Neural crest cell (in vitro differentiated cells): Measurements from ENCODE around the gene PRKAR1B. TPM values are rescaled to one million over a fixed set of nuclear protein-coding genes. Genes with fewer than 3 reads are reported as not detected.
"Not testable (repeated sequence)": the region's sequence is repeated elsewhere in the genome, so short reads cannot be mapped to it uniquely, and the experiment has no call there.

Experiments used
- DNase-seq: peaks from one replicate; pipeline ENCODE4 v3.0.0; 2021; ENCODE audit warnings: low read depth, mixed read lengths, low spot score
- H3K27ac Mint-ChIP-seq: one replicate; pipeline ENCODE4 v1.8.0; 2021; ENCODE audit warnings: mild to moderate bottlenecking, mixed read lengths; ENCODE audit not compliant: unreplicated experiment
- H3K27me3 Mint-ChIP-seq: 2 replicates; pipeline ENCODE4 v1.8.0; 2021; ENCODE audit warnings: low read depth, mild to moderate bottlenecking, mixed read lengths
- H3K36me3 Mint-ChIP-seq: 2 replicates; pipeline ENCODE4 v1.8.0; 2021; ENCODE audit warnings: low read depth, mild to moderate bottlenecking, mixed read lengths
- H3K4me1 Mint-ChIP-seq: 2 replicates; pipeline ENCODE4 v1.8.0; 2021; ENCODE audit warnings: mixed read lengths
- H3K4me3 Mint-ChIP-seq: one replicate; pipeline ENCODE4 v1.8.0; 2021; ENCODE audit warnings: mild to moderate bottlenecking, mixed read lengths
- H3K9me3 Mint-ChIP-seq: 2 replicates; pipeline ENCODE4 v1.8.0; 2021; ENCODE audit warnings: mixed read lengths
- CTCF ChIP-seq: fragments of 200-600 bp; sonication (generic); conservative IDR thresholded peaks from 2 replicates; pipeline ENCODE4 v1.5.0; 2021; ENCODE audit warnings: antibody characterized with exemption, mild to moderate bottlenecking
- total RNA-seq: library from RNA; stranded (reverse); gene quantifications from 2 replicates; pipeline ENCODE4 v1.2.1, GENCODE V29; 2021

The PRKAR1B gene
- total RNA-seq, 1 donor from 2014 or later, result 9.5 TPM

DNA sequence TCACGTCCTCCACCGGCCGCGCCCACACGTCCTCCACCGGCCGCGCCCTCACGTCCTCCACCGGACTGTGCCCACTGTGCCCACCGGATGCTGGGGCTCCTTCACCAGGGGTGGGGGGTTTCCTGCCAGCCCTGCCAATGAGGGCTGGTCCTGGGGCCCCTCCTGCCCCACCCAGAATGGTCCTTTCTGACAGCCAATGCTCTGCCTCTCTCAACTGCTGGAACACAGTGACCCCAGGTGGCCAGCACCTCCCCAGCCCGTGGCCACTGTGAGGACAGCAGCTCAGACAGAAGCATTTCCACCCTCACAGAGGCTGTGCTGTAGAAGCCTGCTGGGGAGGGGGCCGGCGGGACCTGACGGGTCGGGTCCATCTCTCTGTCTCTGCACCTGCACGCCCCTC, 90.7 kb downstream of the PRKAR1B start:
- no peaks in the 10 kb centered on the region for H3K9me3 Mint-ChIP-seq
- no peak overlapping the region for H3K4me3 Mint-ChIP-seq
- H3K36me3 Mint-ChIP-seq, result no peaks in the 10 kb centered on the region
- H3K4me1 Mint-ChIP-seq, result peaks cover 3% of the 10 kb centered on the region
- DNase-seq, result no peak
- H3K27ac Mint-ChIP-seq, result no peak overlapping the region
- H3K27me3 Mint-ChIP-seq, result no peaks in the 10 kb centered on the region
- TF ChIP-seq CTCF, result peak; percentile 24

DNA sequence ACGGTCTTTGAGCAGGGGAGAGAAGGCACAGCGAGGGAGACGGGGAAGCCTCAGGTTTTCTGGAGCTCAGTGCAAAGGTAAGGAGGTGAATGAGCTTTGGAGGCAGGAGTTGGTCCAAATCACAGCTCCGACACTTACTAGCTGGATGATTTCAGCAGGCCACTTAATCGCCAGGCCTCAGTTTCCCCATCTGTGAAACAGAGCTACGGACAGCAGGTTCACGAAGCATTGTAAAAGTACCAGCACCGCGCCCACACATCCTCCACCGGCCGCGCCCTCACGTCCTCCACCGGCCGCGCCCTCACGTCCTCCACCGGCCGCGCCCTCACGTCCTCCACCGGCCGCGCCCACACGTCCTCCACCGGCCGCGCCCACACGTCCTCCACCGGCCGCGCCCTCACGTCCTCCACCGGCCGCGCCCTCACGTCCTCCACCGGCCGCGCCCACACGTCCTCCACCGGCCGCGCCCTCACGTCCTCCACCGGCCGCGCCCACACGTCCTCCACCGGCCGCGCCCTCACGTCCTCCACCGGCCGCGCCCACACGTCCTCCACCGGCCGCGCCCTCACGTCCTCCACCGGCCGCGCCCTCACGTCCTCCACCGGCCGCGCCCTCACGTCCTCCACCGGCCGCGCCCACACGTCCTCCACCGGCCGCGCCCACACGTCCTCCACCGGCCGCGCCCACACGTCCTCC, 91.2 kb downstream of the PRKAR1B start:
- not testable (repeated sequence) for DNase-seq, H3K36me3 Mint-ChIP-seq, H3K4me1 Mint-ChIP-seq, H3K4me3 Mint-ChIP-seq, H3K27ac Mint-ChIP-seq, H3K9me3 Mint-ChIP-seq, H3K27me3 Mint-ChIP-seq

GRCh38 chr7:635227-635626, 91.9 kb downstream of the PRKAR1B start:
- Mint-ChIP-seq H3K27me3 (no peaks in the 10 kb centered on the region), H3K4me3 (no peak overlapping the region), H3K36me3 (no peaks in the 10 kb centered on the region), H3K27ac (no peak overlapping the region), H3K9me3 (no peaks in the 10 kb centered on the region), H3K4me1 (no peaks in the 10 kb centered on the region)
- TF ChIP-seq CTCF, result no peak
- no peak for DNase-seq

- Mint-ChIP-seq H3K27me3 (no peaks in the 10 kb centered on the region), H3K4me3 (no peak overlapping the region), H3K27ac (no peak overlapping the region), H3K36me3 (no peaks in the 10 kb centered on the region), H3K4me1 (no peaks in the 10 kb centered on the region), H3K9me3 (no peaks in the 10 kb centered on the region)
- TF ChIP-seq CTCF, result no peak
- DNase-seq, result no peak
Observed at GRCh38 chr7:633381-634018, 93.6 kb downstream of the PRKAR1B start.

DNA sequence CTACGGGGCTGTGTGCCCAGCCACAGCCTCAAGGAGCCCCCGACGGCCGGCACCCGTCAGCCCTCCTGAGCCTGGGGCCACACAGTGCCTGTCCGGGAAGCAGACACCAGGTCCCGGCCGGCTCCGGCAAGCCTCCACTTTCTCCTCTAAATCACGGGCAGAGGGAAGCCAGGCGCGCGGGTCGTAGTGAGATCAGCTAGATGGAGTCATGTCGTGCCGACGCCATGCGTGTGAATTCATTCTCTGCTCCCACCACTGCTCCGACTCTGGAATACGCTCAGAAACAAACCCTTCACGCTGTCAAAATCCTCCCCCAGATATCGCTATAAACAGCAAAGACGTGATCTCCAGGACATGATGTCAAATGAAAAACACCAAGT, 94.3 kb downstream of the PRKAR1B start:
- no peaks in the 10 kb centered on the region for H3K27me3 Mint-ChIP-seq
- no peaks in the 10 kb centered on the region for H3K36me3 Mint-ChIP-seq
- H3K4me1 Mint-ChIP-seq, result no peaks in the 10 kb centered on the region
- no peak for TF ChIP-seq CTCF
- no peak for DNase-seq
- no peak overlapping the region for H3K4me3 Mint-ChIP-seq
- H3K9me3 Mint-ChIP-seq, result no peaks in the 10 kb centered on the region
- H3K27ac Mint-ChIP-seq, result no peak overlapping the region

DNA sequence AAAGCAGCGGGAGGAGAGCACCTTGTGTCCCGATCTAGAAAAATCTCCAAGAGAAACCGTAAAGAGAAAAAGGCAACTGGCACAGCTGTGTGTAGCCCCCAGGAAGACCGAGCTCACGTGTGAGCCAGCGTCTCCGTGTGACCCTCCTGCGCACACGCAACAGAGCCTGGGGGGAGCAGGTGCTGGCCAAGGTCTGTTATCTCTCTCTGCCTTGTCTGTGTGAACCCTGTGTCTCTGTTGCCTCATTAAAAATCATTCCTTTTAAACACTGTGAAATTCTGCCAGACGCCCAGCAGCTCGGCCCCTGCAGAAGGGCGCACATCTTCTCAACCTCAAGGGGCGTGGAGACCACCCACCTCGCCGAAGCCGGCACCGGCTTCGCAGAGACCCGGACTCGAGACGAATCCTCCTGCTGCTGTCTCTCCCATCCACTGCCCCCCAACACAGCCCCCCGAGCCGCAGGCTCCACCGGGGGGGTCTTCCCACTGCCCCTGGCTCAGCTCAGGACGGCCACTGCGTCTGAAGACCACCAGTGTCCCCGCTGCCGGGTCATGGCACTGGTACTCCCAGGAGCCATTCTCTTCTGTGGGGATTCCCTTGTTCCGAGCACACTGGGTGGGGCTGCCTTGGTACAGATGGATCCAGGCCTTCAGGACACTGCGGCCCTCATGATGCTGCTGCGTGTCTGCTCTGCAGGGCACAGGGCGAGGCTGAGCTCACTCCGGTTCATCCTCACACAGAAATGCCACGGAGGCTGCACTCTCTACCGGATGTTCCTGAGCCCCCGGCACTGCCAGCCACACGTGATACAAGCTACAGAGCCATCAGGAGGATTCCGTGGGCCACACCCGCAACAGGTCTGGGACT, 94.9 kb downstream of the PRKAR1B start:
- Mint-ChIP-seq H3K9me3 (no peaks in the 10 kb centered on the region), H3K27me3 (no peaks in the 10 kb centered on the region), H3K4me1 (no peaks in the 10 kb centered on the region), H3K27ac (no peak overlapping the region), H3K36me3 (no peaks in the 10 kb centered on the region), H3K4me3 (no peak overlapping the region)
- TF ChIP-seq CTCF, result no peak
- no peak for DNase-seq
